HG03175 (cell line): ENCODE results near the gene SLC12A9.
"Not testable (repeated sequence)": the region's sequence is repeated elsewhere in the genome, so short reads cannot be mapped to it uniquely, and the experiment has no call there.

Experiments
- ATAC-seq: cut with Tn5 transposase; IDR thresholded peaks from one replicate; pipeline ENCODE4 v1.9.1; 2021; ENCODE audit warnings: mild to moderate bottlenecking, moderate library complexity; ENCODE audit not compliant: unreplicated experiment

The SLC12A9 gene

GRCh38 chr7:100825751-100826513, 26.6 kb upstream of the SLC12A9 start:
- no peak for ATAC-seq

- ATAC-seq: no peak
These were observed 25.8 kb upstream of the SLC12A9 start for GRCh38 chr7:100826514-100827329.

- no peak for ATAC-seq
These were observed 24.9 kb upstream of the SLC12A9 start, which contains the start of gene EPHB4 for GRCh38 chr7:100827330-100828226. TSS of gene EPHB4 (minus strand) at chr7:100827523. CDS start at chr7:100827030, 493 bp downstream.

DNA sequence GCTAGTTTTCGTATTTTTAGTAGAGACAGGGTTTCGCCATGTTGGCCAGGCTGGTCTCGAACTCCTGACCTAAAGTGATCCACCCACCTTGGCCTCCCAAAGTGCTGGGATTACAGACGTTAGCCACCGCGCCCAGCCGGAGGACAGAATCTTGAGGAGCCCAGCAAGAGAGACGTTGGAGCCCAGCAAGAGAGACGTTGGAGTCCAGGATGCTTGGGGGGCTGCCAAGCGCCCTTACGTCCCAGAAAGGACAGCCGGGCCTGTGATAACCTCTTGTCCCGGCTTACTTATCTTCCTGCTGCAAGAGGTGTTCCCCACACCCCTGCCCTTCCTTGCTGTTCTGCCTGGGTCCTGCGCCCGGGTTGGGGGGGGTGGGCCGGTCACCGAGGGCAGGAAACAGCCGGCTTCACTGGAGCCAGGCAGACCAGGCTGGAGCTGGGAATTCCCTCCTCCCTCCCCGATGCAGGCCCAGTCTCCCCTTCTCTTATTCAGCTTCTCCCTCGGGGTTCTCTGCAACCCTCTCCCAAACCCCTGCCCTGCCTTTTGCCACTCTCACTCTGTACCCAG, 23.3 kb upstream of the SLC12A9 start:
- ATAC-seq: no peak

GRCh38 chr7:100830396-100830795, 22.1 kb upstream of the SLC12A9 start:
- no peak for ATAC-seq

DNA sequence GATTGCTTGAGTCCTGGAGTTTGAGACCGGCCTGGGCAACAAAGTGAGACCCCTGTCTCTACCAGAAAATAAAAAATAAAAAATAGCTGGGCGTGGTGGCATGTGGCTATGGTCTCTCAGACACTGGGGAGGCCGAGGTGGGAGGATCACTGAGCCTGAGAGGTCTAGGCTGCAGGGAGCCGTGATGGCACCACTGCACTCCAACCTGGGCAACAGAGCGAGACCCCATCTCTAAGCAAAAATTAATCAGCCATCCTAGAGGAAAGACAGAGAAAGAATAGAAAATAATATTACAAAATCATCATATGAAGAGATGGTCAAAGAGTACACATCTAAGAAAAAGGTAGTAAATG, 20.3 kb upstream of the SLC12A9 start:
- ATAC-seq: no peak

DNA sequence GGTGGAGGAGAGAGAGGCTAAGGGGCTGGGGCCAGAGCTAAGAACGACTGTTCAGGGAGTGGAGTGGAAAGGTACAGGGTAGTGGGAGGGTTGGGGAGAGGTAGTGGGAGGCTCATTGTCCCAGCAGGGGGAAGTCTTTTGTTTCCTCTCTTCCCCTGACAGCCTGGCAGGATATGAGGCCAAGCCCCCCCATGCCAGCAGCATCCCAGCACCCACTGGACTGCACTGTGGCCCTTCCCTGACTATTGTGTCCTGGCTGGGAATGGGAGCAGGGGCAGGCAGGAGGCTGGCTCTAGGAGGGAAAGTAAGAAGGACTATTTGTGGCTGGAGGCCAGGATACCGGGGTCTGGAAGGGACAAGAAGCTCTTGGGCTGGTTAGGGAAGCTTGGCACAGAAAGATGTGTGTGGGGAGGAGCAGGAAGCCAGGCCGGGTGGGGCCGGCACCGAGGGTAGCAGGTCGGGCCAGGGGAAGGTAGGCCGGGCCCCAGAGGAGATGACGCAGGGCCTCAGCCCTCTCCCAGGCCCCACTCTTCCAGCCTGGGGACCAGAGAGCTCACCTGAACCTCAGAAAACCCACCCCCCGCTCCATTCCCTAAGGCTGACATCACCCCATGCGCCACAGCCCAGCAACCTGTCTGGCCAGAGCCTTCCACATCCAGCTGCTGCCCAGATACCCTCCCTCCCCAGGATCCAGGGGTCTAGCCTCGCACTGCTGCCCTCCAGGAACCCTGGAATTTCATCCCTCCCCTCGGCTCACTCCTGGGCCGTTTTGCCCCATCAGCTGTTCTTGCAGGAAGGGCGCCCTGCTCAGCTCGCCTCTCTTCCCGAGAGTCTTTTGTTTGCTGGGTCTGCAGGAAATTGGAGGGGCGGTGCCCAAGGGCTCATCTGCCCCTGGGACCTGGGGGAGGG, 16.4 kb upstream of the SLC12A9 start:
- ATAC-seq: no peak

- ATAC-seq: no peak
These were observed 15.8 kb upstream of the SLC12A9 start for GRCh38 chr7:100836812-100837098.

DNA sequence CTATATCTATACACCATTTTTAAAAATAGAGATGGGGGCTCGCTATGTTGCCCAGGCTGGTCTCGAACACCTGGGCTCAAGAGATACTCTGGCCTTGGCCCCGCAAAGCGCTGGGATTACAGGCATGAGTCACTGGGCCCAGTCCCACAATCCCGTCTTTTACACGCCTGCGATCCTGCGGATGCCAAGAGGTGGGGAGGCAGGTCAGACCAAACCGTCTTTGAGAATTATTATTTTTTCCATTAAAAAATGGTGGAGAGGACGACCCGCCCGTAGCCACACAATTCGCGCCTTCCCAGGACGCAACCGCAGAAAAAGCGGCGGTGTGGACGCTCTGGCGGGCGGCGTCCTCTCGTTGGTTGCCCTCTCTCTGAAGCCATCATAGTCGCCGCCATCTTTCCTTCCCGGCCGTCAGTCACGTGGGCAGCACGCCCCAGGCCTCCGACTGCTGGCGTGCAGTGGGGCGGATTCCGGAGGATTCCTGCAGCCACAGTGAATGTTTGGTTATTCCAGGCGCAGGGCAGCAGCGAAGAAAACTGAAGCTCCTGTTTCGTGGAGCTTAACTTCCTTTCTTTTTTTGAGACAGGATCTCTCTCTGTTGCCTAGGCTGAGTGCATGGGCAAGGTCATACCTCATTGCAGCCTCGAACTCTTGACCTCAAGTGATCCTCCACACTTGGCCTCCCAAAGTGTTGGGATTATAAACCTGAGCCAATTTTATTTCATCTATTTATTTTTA, 15.2 kb upstream of the SLC12A9 start:
- peak; percentile 78 for ATAC-seq

DNA sequence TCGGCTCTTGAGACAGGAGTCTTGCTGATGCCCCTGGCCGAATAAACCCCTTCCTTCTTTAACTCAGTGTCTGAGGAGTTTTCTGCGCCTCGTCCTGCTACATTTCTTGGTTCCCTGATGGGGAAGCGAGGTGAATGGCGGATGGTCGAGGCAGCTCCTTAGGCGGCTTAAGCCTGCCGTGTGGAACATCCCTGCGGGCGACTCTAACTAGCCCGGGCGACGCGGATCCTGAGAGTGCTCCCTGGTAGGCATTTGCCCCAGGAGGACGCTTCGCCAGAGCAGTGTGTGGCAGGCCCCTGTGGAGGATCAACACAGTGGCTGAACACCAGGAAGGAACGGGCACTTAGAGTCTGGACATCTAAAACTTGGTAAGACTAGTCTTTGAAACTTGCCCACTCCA, 13.2 kb upstream of the SLC12A9 start:
- no peak for ATAC-seq

DNA sequence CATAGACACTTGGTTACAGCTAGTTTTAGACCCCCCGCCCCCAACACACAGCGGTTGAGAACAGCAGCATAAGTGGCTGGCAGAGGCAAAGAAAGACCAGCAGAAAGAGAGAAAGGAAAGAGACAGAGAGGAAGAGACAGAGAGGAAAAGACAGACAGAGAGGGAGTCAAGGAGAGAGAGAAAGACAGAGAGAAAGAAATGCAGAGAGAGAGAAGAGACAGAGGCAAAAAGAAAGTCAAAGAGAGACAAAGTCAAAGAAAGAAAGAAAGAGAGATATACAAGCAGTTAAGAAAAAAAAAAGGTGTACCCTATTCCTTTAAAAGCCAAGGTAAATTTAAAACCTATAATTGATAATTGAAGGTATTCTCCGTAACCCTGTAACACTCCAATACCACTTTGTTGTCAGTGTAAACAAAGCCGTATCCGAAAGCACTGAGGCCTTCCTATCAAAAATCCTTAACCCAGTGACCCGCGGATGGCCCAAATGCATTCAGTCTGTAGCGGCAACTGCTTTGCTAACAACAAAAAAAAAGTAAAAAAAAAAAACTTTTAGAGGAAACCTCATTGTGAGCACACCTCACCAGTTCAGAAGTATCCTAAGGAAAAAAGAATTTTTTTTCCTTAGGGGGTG, 11.9 kb upstream of the SLC12A9 start:
- ATAC-seq: no peak

GRCh38 chr7:100847360-100847759, 5.2 kb upstream of the SLC12A9 start:
- ATAC-seq: no peak

- no peak for ATAC-seq
These were observed 1.8 kb downstream of the SLC12A9 start for GRCh38 chr7:100854146-100854895.

GRCh38 chr7:100854899-100855298, 2.4 kb downstream of the SLC12A9 start:
- ATAC-seq: not testable (repeated sequence)

DNA sequence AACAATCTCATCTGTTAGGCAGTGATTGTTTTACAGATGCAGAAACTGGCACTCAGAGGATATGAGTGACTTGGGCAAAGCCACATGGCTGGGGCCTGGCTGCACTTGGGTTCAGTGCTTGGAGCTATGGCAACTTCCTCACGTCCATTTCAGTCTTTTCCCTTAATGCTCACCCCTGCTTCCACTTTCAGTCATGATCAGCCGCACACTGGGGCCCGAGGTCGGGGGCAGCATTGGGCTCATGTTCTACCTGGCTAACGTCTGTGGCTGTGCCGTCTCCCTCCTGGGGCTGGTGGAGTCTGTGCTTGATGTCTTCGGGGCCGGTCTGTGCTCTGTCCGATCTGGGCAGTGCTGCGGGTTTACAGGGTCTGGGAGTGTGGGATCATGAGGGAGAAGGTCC, 3.0 kb downstream of the SLC12A9 start:
- ATAC-seq: no peak

GRCh38 chr7:100856871-100857282, 4.4 kb downstream of the SLC12A9 start:
- ATAC-seq: no peak

- ATAC-seq: no peak
These were observed 7.3 kb downstream of the SLC12A9 start for GRCh38 chr7:100859856-100860255.
